Thyroid gland (tissue), 4 donors: ENCODE data around the gene SLC6A1.

ENCODE experiments used
- POLR2A ChIP-seq, 2 donors: fragments of 450-650 bp; IDR thresholded peaks; one replicate each; pipeline ENCODE4 v1.6.1; 2017; ENCODE audit warnings: antibody characterized with exemption in 2 of 2, mild to moderate bottlenecking in 2 of 2, moderate library complexity in 1 of 2
- TF ChIP-seq, protein P1 (sequence below), 6 experiments: fragments of 200-600 bp in 3 of 6; fragments of 450-650 bp in 3 of 6; sonication (generic) in 3 of 6; IDR thresholded peaks; one replicate each; pipeline ENCODE4 v1.5.1; 2016 to 2019; ENCODE audit warnings: antibody characterized with exemption in 6 of 6, mild to moderate bottlenecking in 2 of 6, inconsistent platforms in 1 of 6, moderate library complexity in 1 of 6

DNA sequence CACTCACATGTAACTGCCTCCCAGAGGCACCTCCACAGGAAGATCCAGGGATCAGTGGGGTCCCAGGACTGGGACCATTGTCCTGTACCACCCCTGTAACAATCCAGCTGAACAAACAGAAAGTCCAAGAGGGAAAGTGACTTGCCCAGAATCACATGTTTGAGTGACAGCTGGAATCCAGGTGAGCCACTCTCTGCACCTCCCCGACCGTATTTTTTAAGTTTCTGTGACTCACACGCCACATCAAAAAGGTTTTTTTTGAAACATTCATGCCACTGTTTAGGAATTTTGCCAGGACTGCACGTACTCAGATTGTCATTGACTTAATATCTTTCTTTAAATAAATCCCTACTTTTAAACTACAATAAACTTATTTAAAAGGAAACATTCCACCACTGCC lies 9.8 kb upstream of the SLC6A1 start:
- TF ChIP-seq, protein P1, sequence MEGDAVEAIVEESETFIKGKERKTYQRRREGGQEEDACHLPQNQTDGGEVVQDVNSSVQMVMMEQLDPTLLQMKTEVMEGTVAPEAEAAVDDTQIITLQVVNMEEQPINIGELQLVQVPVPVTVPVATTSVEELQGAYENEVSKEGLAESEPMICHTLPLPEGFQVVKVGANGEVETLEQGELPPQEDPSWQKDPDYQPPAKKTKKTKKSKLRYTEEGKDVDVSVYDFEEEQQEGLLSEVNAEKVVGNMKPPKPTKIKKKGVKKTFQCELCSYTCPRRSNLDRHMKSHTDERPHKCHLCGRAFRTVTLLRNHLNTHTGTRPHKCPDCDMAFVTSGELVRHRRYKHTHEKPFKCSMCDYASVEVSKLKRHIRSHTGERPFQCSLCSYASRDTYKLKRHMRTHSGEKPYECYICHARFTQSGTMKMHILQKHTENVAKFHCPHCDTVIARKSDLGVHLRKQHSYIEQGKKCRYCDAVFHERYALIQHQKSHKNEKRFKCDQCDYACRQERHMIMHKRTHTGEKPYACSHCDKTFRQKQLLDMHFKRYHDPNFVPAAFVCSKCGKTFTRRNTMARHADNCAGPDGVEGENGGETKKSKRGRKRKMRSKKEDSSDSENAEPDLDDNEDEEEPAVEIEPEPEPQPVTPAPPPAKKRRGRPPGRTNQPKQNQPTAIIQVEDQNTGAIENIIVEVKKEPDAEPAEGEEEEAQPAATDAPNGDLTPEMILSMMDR (IDR thresholded peaks at IDR 0.05), result no peak
- TF ChIP-seq POLR2A (IDR thresholded peaks at IDR 0.05), result no peak
